HG03565 (cell line): ENCODE data around the gene ZDHHC1.

Experiments
- ATAC-seq: cut with Tn5 transposase; IDR thresholded peaks from one replicate; pipeline ENCODE4 v1.9.1; 2021; ENCODE audit warnings: mild to moderate bottlenecking, moderate library complexity; ENCODE audit not compliant: unreplicated experiment

The ZDHHC1 gene

DNA sequence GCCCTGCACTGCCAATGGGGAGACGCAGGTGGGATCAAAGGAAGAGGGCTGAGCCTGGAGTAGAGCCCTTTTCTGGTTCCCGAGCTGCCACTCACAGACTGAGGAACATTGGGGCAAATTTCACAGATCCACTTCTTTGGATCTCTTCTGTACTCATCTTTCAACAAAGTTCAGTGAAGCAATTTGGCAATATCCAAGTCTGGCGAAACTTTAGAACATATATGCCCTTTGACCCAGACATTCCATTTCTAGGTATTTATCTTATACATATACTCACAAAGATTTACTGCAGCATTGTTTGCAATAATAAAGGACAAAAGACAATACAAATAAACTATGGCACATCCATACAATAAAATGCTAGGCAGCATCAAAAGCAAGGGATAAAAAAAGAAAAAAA, 4.9 kb downstream of the ZDHHC1 start:
- ATAC-seq: no peak

DNA sequence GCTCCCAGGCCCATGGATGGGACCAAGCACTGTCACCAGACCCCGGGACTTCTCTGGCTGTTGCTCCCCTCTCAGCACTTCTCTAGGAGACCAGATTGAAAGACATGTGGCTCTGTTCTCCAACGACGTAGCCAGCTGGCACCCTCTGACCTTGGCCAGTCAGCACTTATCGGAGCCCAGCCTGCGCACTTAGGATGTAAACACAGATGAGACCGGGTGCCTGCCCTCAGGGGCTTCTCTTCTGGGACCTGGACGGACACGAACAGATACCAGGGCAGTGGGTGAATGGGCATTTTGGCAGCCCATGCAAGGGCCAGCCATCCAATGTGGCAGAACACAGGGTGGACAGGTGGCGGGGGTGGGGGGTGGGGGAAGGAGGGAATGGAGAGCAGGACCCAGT, 6.6 kb downstream of the ZDHHC1 start:
- ATAC-seq: no peak

DNA sequence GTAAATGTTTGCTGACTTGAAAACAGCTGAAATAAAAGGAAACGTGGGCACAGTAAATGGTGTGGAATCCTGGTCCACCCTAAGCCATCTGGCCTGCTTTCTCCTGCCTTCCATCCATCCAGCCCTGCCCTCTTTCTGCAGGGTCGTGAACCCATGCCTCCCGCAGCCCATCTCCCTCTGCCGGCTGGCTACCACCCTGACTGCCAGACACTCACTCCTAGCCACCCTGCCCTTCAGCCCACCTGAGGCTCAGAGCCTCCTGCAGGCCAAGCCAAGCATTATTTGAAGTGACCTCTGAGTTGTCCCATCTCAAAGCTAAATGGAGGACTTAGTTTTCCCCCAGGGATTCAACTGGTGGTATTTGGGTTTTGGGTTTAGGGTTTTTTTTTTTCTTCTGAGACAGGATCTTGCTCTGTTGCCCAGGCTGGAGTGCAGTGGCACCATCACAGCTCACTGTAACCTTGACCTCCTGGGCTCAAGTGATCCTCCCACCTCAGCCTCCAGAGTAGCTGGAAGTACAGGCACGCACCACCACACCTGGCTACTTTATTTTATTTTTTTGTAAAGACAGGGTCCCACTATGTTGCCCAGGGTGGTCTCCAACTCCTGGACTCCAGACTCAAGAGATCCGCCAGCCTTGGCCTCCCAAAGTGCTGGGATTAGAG, 8.4 kb downstream of the ZDHHC1 start:
- ATAC-seq: no peak

DNA sequence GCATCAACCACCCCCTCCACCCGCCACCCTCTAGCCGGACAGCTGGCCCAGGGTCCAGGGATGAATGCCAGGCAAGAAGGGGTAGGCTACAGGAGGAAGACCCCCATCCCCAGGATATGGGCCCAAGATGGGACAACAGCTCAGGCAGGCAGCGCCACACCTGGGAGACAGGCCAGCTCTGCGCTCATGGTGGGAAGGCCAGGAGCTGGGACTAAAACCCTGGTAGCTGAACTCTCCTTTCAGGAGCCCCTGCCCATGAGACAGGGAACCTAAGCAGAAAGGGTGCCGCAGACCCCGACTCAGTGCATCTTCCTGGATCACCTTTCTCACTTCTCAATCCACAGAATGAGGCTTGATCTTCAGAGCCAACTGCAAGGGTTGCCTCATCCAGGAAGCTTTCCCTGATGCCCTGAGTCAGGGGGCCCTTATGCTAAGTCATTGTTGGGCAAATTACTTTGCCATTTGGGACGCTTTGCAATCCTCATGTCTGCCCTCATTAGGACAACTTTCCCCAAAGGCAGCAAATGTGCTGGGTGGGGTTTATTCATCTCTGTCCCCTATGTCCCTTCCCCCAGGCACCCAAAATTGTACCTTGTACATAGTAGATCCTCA, 9.0 kb downstream of the ZDHHC1 start:
- ATAC-seq: no peak

DNA sequence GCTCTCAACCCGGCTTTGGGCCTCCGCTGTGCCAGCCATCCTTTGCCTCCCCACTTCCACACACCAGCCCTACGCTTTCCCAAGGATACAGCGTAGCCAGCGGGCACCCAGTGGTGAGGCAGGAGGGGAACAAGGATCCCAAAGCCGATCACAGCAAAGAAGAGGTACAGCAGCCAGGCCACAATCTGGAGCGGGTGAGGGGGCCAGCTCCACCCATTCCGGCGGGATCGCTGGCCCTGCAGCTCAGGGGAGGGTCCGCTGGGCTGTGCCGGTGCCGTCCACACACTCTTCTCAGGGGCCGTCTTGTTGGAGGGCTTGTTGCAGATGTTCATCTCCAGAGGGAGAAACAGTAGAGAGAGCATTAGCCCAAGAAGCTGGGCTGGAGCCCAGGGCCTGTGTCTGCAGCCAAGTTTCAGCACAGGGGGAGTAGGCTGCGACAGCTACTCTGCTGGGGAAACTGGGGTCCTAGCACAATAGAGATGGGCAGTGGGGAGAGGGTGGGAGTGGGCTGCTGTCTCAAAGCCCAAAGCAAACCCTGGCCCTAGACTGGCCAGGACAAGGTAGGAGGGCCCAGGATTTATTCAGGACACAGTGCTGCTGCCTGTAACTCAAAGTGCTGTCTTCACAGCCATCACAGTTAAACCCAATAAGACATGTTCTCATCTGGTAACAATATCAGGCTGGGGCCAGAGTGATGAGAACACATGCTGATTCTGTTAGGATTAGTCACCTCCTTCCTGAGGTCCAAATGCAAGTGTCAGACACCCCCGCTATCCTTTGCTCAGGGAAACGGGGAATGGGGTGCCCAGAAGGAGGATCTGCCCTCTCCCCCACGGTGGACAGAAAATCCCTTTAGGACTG, 9.9 kb downstream of the ZDHHC1 start:
- no peak for ATAC-seq

DNA sequence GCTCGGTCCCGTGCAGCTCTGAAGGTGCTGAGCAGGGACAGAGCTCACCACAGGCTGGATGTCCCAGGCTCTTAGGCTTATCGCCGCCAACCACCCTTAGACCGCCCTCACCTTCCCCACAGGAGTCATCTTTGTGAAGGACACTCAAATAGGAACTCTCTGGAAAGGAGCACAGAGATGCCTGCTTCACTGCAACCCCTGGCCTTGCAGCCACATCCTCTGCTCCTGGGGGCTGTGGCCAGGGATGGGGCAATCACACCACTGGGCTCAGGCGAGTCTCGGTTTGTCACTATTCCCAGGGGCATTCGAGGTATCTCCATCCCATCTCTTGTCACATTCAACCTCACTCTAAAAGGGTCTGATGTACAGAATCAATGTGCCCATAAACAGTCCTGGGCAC, 10.9 kb downstream of the ZDHHC1 start:
- no peak for ATAC-seq

DNA sequence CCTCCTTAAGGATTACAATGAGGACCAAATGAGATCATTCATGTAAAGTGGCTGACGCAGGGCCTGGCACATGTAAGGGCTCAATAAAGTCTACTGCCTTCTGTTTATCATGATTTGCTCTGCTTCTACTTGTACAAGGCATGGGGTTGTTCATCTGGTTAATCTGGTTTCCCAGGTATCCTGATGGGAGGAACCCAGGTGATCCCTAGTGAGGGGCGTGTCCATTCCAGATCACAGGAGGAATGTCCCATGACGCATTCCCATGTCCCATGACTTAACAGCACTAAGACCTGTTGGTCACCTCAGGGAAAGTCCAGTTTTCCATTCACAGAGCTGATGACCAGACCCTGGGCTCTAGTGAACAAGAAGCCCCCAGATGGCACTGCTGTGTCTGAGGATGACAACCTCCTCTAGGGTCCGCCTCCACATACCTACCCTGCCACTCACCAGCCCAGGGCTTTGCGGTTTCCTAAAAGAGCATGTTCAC, 11.5 kb downstream of the ZDHHC1 start:
- no peak for ATAC-seq

DNA sequence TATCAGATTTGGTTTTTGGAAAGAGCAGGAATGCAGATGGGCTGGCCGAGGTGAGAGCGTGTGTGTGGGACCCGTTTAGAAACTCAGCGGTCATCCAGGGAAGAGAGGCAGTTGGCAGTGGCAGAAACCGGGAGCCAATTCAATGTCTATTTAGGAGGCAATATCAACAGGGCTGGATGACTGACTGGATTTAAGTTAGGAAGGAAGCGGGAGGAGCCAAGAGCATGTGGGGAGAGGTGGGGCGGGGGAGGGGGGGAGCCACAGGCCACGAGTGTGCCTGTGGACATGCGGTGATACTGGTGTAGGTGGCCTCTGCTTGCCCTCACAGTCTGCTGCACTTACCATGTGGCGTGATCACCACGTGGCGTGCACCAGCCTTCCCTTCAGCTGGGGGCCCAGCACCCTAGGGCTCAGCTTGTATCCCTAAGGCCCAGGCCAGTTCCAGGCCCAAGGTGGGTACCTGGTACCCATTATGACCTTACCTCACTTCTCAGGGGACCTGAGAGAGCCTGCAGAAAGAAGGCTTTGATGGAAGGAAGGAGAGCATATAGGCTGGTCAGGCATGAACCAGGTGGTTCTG, 12.2 kb downstream of the ZDHHC1 start:
- ATAC-seq: no peak

DNA sequence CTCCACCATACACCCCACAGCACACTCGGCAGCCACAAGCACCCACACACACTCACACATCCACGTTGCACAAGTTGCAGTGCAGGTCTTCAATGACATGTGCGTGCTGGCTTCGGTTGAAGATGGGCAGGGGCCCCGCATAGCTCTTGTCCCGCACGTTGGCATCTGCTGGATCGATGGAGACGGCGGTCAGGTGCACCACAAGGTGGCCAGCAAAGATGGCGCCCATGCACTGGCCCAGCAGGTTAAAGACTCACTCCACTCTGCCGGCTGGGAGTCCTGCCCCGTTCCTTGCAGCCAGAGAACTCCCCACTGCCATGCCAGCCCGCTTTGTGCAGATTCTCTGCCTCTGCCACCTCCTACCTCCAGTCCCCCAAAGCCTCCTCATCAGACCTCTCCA, 15.4 kb downstream of the ZDHHC1 start:
- no peak for ATAC-seq

DNA sequence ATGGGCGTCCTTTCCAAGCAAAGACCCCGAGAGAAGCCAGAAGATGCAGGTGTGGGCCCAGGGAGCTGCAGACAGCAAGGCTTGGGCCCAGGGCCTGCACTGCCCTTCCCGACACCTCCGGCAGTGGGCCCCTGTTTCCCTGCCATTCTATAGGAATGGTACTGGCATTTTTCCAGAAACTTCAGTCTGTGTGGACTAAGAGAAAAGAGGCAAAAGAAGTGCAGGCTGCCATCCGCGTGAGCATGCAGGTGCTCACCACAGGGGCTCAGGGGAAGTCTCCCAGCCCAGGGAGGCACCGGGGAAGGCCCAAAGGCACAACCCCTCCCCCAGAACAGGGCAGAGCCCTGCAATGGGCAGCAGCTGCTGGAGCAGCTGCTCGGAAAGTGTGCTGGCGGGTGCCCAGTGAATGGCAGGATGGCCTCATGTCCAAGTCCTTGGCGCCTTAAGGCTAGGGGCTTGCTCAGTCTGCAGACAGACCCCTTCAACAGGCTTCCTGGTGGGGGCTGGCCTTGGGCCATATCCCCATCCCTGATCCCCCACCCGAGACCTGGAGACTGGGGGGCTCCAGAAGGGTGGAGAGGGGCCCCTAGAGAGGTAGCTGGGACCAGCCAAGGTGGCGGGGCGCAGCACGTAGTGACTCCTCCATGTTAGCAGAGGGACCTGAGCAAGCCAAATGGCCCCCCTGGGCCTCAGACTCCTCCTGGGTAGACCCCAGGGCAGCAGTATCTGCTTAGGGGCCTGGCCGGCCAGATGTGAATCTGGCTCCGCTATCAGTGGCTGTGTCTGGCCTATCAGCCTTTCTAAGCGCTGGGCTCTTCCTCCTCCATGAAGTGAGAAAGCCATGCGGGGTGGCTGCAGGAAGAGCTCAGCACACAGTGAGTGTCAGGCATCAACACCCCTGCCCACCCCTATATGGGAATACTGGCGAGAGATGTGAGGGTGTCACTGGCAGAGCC, 16.2 kb downstream of the ZDHHC1 start:
- ATAC-seq: no peak

DNA sequence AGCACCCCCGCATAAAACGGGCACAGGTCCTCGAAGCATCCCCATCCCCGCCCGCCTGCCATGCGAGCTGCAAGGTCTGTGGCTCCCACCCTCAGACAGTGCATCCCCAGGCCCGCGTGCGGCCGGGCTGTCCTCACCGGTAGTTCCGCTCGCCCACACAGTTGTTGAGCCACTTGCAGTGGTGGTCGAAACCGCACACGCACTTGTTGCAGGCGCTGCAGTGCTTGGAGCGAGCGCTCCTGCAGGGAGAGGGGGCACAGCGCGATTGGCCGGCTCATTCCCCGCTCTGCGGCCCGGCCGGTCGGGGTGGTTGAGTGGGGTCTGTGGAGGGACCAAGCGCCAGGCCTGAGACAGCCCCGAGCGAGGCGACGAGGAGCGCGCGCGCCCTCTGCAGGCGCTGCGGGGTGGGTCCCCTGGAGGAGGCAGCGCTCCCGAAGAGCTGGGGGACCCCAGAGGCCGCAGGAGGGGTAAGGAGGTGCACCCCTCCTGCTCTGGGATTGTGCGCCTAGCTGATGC, 17.0 kb downstream of the ZDHHC1 start:
- ATAC-seq: no peak

DNA sequence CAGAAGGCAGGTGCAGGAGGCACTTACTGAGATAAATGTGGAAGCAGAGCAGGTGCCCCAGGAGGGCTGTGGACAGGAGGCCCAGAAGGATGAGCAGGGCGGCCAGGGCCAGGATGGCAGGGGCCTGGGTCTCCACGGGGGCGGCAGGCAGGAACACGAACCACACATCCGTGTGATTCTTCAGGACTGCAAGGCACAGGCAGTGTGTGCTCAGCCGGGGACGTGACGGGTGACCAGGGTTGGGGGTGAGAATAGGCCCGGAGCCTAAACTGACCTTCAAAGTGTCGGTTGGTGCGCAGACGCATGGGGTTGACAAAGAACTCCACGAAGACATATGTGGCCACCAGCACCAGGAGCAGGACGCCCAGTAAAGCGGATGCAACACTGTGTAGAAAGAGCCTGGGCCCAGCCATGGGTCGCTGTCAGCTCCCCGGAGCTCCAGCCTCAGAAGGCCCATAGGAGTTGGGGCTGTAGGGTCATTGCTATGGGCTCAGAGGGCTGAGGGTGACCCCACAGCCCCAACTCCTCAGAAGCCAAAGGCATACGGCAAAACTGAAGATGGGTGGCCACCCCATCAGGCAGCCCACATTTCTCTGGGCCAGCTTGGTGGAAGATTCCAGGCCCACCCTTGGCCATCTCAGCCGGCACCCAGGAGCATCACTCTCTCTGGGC, 17.6 kb downstream of the ZDHHC1 start:
- ATAC-seq: no peak

DNA sequence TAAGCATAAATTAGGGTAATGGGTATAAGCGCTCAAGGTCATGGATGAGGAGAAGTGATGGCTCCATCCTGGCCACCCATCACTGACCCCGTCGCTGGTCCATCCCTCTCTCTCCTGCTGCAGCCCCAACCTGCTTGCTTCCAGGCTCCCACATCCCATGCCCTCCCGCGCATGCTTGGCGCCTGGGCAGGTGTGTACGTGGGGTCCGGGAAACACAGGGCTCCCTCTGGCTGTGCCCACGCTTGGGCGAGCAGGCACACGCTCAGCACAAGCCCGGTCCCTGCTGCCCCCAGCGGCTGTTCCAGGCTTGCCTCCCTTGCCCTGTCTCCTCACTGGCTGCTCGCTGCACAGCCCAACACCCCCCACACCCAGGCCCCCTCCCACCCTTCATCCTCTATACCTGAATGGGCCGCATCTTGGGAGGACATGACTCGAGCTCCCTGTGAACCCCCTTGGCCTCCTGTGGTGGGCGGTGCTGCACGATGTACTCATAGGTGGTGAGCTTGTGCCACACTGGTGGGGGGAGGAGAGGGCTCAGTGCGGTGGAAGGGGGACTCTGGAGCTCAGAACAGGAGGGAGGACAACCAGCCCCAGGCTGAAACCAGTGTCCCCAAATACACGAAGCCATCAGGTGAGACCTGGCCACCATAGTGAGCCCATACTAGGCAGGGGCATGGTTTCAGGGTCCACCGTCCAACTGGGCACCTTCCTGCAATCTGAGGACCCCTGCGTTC, 18.3 kb downstream of the ZDHHC1 start:
- no peak for ATAC-seq

DNA sequence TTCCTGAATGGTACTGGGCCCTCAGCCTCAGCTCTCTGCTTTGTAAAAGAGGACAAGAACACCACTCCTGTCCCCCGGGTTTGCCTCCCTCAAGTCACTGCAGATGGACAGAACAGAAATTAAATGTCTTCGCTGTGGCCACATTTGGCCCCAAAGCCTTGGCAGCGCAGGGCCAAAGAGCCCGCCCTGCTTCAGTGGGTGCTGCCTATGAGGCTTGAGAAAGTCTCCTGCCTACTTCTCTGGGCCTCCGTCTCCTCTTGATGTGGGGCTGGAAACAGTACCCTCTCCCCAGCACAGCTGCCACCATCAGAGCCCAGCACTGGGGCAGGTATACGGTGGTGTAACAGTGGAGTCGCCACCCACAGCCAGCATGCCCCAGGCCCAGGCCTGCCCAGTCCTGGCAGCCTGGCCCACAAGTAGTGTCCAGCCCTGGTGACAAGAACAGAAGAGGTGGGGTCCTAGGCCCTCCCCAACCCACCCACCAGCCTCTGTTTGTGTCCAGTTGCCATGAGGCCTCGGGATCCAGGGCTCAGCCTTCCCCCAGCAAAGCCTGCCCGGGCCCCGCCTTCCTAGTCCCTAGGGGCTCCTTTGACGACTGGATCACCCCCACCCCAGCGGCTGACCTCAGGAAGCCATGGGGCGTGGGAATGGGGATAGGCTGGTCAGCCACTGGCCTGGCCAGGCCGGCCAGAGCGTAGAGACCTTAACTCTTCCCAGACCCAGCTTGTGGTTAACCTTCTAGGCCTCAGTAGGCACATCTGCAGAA, 19.1 kb downstream of the ZDHHC1 start:
- no peak for ATAC-seq

DNA sequence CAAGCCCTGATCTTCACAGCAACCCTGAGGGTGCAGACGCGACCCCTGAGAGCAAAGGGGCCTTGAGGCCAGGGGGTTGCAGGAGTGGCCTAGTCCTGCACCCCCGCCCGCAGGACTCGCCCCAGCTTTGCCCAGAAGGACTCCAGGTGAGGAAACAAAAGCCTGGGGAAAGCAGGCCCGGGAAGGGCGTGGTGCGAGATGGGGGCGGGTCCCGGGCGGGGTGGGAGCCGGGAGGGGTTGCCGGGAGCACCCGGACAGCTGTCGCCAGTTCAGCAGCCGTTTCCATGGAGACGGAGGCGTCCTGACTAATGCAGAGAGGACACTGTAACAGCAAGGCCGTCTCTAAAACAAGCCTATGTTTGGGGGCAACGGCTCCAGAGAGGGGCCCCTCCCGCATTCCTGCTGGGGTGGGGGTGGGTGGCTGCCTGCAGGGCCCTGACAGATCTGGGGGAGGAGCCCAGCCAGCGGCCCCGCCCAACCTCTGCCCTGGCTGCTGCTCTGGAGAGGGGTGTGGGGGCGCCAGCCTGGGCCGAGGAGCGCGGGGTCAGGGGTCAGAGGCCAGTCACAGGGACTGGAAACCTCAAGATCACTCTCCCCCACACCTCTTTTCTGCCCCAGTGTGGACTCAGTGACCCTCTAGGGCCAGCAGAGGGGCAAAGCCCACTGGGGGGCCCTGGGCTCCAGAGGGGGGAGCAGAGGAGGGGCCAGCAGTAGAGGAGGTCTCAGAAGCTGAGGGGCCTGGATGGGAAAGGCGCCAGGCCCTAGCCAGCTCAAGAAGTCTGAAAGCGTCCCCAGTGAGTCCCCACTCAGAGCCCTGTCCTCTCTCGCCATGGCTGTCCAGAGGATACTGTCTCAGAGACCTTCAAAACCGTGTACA, 19.9 kb downstream of the ZDHHC1 start:
- ATAC-seq: no peak

DNA sequence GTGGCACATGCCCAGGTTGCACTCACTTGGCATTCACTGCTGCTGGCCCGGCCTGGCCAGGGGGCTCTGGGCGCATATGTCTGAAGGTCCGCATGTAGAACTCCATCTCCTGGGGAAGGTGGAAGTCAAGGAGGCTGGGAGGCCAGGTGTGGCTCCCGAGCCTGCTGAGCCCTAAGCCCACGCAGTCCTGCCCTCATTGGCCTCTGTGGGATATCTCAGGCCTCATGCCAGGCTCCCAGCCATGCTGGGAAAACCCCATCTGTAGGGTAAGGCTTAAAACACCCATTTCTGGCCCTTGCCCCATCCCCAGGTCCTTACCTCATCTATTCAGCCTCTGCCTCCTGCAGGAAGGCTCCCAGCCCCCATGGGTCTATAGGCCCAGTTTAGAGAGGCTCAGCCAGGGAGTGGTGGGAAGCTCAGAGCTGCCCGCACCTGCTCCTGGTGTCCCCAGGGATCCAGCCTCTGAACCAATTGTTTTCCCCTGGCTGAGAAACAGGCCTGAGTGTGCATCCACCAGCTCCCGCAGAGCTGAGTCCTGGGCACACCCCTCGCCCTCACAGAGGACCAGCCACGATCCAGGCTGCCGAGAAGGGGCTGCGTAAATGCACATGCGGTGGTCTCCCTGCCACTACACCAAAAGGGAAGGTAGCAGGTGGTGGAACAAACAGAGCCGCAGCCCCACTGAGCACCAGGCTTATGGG, 20.7 kb downstream of the ZDHHC1 start:
- ATAC-seq: no peak

DNA sequence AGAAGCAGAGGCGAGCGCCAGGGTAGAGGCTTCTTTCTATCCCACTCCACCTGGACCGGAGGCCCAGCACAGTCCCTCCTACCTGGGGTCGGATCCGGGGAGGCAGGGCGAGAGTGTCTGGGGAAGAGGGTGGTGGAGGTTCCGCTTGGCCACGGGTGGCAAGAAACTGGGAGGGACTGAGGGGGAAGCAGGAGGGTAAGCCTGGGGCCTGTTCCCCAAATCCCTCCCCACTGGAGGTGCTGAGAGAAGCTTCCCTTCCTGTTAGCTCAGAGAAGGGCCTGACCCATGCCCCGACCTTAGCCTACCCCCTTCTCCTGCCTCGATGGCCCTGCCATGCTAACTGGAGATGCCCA, 21.2 kb downstream of the ZDHHC1 start:
- no peak for ATAC-seq
